ENCODE measurements around the gene DUSP3. TPM values are rescaled to one million over a fixed set of nuclear protein-coding genes. Genes with fewer than 3 reads are reported as not detected.

DUSP3 gene
- total RNA-seq, 1 experiment from 2014 or later: 80.3 TPM

- intact Hi-C loops (cut with micrococcal nuclease; ENCODE audit: unreplicated experiment): no loop called here
- no TSS peak for BruUV-seq (replicated peaks)
- no peak for TF ChIP-seq CTCF (IDR thresholded peaks at IDR 0.05; ENCODE audit: unreplicated experiment)
- Mint-ChIP-seq H3K27ac (ENCODE audit: unreplicated experiment) (no peak overlapping the region), H3K4me3 (ENCODE audit: low read depth, unreplicated experiment) (no peak overlapping the region), H3K9me3 (ENCODE audit: low read depth, unreplicated experiment) (peaks cover 3% of the 10 kb centered on the region), H3K36me3 (ENCODE audit: insufficient read depth, unreplicated experiment) (peaks cover 18% of the 10 kb centered on the region), H3K4me1 (ENCODE audit: low read depth, unreplicated experiment) (peaks cover 22% of the 10 kb centered on the region), H3K27me3 (ENCODE audit: unreplicated experiment) (peaks cover 75% of the 10 kb centered on the region)
- DNase-seq: no peak
- CTCF ChIA-PET: no interaction called here
Measured at GRCh38 chr17:43717913-43718312, 60.9 kb downstream of the DUSP3 start.

Other genes with a start within 250 kb of the DUSP3 start
- 80.3 and 85.6 TPM in 2 replicates for gene ETV4, start 232.6 kb downstream of the DUSP3 start, total RNA-seq (2022)
- gene MEOX1, start 117.1 kb downstream of the DUSP3 start, total RNA-seq (2022): not detected in 2 replicates
- gene SOST, start 20.2 kb downstream of the DUSP3 start, total RNA-seq (2022): not detected in 2 replicates
- gene CFAP97D1, start 1.5 kb upstream of the DUSP3 start, total RNA-seq (2022): not detected in 2 replicates
- 19.9 and 21.9 TPM in 2 replicates for gene MPP3, start 54.2 kb upstream of the DUSP3 start, total RNA-seq (2022)
- not detected in 2 replicates for gene CD300LG, start 68.2 kb upstream of the DUSP3 start, total RNA-seq (2022)
- gene MPP2, start 128.6 kb upstream of the DUSP3 start, total RNA-seq (2022): 5.5 and 6.7 TPM in 2 replicates
- gene PPY, start 163.5 kb upstream of the DUSP3 start, total RNA-seq (2022): not detected in 2 replicates
- not detected in 2 replicates for gene PYY, start 175.0 kb upstream of the DUSP3 start, total RNA-seq (2022)
- gene NAGS, start 225.6 kb upstream of the DUSP3 start, total RNA-seq (2022): 1.3 and 1.6 TPM in 2 replicates
- 41.8 and 43.8 TPM in 2 replicates for gene TMEM101, start 236.0 kb upstream of the DUSP3 start, total RNA-seq (2022)